ENCODE measurements around the gene TMEM38A. TPM values are rescaled to one million over a fixed set of nuclear protein-coding genes. Genes with fewer than 3 reads are reported as not detected.

TMEM38A gene
- total RNA-seq, 1 donor from 2014 or later: 4.1 TPM

DNA sequence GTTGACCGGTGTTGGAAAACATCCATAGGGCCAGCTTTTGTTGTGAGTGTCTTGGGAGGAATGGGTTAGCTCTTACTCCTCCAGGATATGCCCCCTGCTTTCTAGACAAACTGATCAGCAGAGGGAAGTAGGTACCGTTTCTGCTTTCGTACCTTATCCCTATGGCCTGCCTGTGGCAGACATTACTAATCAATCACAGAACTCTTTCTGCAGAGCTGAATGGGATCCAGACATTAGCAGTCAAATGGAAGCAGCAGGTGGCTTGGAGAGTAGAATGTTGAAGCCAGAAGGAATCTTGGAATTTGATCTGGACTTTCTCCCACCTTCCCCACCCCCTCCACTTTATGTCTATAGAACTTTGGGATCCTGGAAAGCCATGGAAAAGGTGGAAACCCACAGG is 75.8 kb downstream of the TMEM38A start:
- Histone ChIP-seq H3K36me3 (ENCODE audit: control insufficient read depth, insufficient read depth, low read length) (no peaks in the 10 kb centered on the region), H3K27me3 (ENCODE audit: control insufficient read depth, insufficient read depth, low read length) (no peaks in the 10 kb centered on the region), H3K4me3 (ENCODE audit: low read depth, low read length) (no peak overlapping the region)
- TF ChIP-seq, protein P1, sequence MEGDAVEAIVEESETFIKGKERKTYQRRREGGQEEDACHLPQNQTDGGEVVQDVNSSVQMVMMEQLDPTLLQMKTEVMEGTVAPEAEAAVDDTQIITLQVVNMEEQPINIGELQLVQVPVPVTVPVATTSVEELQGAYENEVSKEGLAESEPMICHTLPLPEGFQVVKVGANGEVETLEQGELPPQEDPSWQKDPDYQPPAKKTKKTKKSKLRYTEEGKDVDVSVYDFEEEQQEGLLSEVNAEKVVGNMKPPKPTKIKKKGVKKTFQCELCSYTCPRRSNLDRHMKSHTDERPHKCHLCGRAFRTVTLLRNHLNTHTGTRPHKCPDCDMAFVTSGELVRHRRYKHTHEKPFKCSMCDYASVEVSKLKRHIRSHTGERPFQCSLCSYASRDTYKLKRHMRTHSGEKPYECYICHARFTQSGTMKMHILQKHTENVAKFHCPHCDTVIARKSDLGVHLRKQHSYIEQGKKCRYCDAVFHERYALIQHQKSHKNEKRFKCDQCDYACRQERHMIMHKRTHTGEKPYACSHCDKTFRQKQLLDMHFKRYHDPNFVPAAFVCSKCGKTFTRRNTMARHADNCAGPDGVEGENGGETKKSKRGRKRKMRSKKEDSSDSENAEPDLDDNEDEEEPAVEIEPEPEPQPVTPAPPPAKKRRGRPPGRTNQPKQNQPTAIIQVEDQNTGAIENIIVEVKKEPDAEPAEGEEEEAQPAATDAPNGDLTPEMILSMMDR (IDR thresholded peaks at IDR 0.05; ENCODE audit: insufficient read depth, low read length, poor library complexity, severe bottlenecking): no peak
- no peak for DNase-seq (ENCODE audit: low read depth)

DNA sequence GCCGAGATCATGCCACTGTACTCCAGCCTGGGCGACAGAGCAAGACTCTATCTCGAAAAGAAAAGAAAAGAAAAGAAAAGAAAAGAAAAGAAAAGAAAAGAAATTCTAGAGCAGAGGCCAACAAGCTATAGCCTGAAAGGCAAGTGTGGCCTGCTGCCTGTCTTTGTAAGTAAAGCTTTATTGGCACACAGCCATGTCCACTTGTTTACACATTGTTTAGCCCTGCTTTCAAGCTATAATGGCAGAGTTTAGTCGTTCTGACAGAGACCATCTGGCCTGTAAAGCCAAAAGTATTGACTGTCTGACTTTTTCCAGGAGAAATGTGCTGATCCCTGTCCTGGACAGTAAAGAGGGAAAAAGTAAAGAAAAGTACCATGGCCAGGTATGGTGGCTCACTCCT is 77.0 kb downstream of the TMEM38A start:
- TF ChIP-seq, protein P1 (IDR thresholded peaks at IDR 0.05; ENCODE audit: insufficient read depth, low read length, poor library complexity, severe bottlenecking): no peak
- H3K27me3 ChIP-seq (ENCODE audit: control insufficient read depth, insufficient read depth, low read length): no peaks in the 10 kb centered on the region
- no peaks in the 10 kb centered on the region for H3K36me3 ChIP-seq (ENCODE audit: control insufficient read depth, insufficient read depth, low read length)
- no peak for DNase-seq (ENCODE audit: low read depth)
- H3K4me3 ChIP-seq (ENCODE audit: low read depth, low read length): no peak overlapping the region

DNA sequence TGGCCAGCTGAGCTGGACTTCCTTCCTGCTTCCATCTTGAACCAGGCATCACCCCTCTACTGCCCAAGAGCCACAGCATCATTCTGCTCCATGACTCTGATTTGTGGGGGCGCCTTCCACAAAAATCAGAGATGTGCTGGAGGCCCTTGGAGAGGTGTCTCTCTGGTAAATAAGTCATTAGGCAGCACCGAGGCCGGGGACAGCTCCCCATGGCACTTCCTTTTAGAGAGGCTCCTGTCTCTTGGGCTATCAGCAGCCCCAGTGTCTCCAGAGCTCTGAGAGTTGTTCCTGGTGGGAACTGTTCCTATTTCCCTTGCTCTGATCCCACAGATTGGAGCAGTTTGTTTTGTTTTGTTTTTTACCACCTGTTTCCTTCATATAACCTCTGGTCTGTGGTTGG is 78.6 kb downstream of the TMEM38A start:
- no peak for DNase-seq (ENCODE audit: low read depth)
- Histone ChIP-seq H3K4me3 (ENCODE audit: low read depth, low read length) (no peak overlapping the region), H3K27me3 (ENCODE audit: control insufficient read depth, insufficient read depth, low read length) (no peaks in the 10 kb centered on the region), H3K36me3 (ENCODE audit: control insufficient read depth, insufficient read depth, low read length) (no peaks in the 10 kb centered on the region)
- TF ChIP-seq, protein P1 (IDR thresholded peaks at IDR 0.05; ENCODE audit: insufficient read depth, low read length, poor library complexity, severe bottlenecking): no peak

Other genes starting within 250 kb of the TMEM38A start
- 11.1 and 16.0 TPM in 2 replicates for gene EPS15L1, start 189.2 kb upstream of the TMEM38A start, total RNA-seq
- gene CALR3, start 165.0 kb upstream of the TMEM38A start, total RNA-seq: not detected in 2 replicates
- gene C19orf44, start 164.7 kb upstream of the TMEM38A start, total RNA-seq: 2.5 and 2.7 TPM in 2 replicates
- 10.3 and 17.2 TPM in 2 replicates for gene CHERP, start 118.7 kb upstream of the TMEM38A start, total RNA-seq
- 60.9 and 62.8 TPM in 2 replicates for gene SLC35E1, start 88.7 kb upstream of the TMEM38A start, total RNA-seq
- 7.0 and 8.2 TPM in 2 replicates for gene MED26, start 32.9 kb upstream of the TMEM38A start, total RNA-seq
- 90.5 and 90.8 TPM in 2 replicates for gene SMIM7, start 995 bp upstream of the TMEM38A start, total RNA-seq
- under 0.01 TPM in 1 of 2 replicates, not detected in the other for gene NWD1, start 58.7 kb downstream of the TMEM38A start, total RNA-seq
- gene SIN3B, start 168.3 kb downstream of the TMEM38A start, total RNA-seq: 36.6 and 43.5 TPM in 2 replicates
- gene F2RL3, start 227.9 kb downstream of the TMEM38A start, total RNA-seq: 0.88 and 1.4 TPM in 2 replicates